ENCODE results near the gene ARL2BP. TPM values are rescaled to one million over a fixed set of nuclear protein-coding genes. Genes with fewer than 3 reads are reported as not detected.

Gene ARL2BP
- total and polyA plus RNA-seq, 4 donors, result 13.4 to 33.6 (median 19.2) TPM

DNA sequence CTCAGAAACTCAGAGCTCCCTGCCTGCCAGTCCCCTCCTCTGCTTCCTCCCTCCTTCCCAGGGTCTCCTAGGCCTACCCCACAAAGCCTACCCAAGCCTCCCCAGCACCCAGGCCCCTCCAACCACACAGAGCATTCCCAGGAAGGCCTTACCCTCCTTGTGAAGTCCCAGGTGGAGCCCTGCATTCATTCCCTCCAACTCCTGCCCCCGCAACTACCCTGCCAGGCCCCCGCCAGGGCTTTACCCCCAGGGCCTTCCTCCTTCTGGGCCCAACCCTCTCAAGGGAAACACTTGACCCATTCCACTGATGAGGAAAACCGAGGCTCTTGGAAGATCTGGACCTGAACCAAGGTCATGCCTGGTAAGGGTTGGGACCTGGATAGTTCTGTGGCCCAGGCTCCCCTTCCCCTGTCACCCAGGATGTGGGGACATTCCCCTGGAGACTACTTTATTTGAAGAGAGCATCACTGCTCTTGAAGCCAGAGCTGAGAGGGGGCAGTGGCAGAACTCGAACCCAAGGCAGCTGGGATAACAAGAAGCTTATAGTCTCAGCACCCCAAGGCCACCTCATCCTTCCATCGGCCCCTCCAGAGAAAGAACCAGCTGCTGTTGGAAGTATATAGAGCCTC is 26.9 kb downstream of the ARL2BP start:
- H3K4me1 ChIP-seq (ENCODE audit: control insufficient read depth in 4 of 4, insufficient read depth in 4 of 4, low read length in 3 of 4), result peaks cover 0 to 9% (median 1%) of the 10 kb centered on the region in 4 donors
- H3K9me3 ChIP-seq (ENCODE audit: control insufficient read depth in 4 of 4, low read length in 3 of 4), result no peaks in the 10 kb centered on the region
- H3K4me3 ChIP-seq (ENCODE audit: low read depth in 1 of 3, low read length in 3 of 3), result no peak overlapping the region
- H3K27me3 ChIP-seq (ENCODE audit: control insufficient read depth in 4 of 4, insufficient read depth in 4 of 4, low read length in 3 of 4), result no peaks in the 10 kb centered on the region
- H3K27ac ChIP-seq (ENCODE audit: low read depth in 1 of 2, low read length in 2 of 2), result no peak overlapping the region
- no peak for DNase-seq (ENCODE audit: low spot score)
- TF ChIP-seq YY1 (IDR thresholded peaks at IDR 0.05) (no peak), CTCF (IDR thresholded peaks at IDR 0.05; ENCODE audit: low read depth, low read length, missing input control) (no peak), HNF4G (IDR thresholded peaks at IDR 0.05) (no peak), RAD21 (IDR thresholded peaks at IDR 0.05) (no peak), TAF1 (conservative IDR thresholded peaks at IDR 0.05) (no peak)
- TF ChIP-seq, protein P1, sequence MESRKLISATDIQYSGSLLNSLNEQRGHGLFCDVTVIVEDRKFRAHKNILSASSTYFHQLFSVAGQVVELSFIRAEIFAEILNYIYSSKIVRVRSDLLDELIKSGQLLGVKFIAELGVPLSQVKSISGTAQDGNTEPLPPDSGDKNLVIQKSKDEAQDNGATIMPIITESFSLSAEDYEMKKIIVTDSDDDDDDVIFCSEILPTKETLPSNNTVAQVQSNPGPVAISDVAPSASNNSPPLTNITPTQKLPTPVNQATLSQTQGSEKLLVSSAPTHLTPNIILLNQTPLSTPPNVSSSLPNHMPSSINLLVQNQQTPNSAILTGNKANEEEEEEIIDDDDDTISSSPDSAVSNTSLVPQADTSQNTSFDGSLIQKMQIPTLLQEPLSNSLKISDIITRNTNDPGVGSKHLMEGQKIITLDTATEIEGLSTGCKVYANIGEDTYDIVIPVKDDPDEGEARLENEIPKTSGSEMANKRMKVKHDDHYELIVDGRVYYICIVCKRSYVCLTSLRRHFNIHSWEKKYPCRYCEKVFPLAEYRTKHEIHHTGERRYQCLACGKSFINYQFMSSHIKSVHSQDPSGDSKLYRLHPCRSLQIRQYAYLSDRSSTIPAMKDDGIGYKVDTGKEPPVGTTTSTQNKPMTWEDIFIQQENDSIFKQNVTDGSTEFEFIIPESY (IDR thresholded peaks at IDR 0.05), result no peak
- TF ChIP-seq, protein P2, sequence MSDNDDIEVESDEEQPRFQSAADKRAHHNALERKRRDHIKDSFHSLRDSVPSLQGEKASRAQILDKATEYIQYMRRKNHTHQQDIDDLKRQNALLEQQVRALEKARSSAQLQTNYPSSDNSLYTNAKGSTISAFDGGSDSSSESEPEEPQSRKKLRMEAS (IDR thresholded peaks at IDR 0.05), result no peak
- WGBS, result 93% methylated on average over 5 of the region's 5 CpGs
- no peaks in the 10 kb centered on the region for H3K36me3 ChIP-seq (ENCODE audit: control insufficient read depth in 4 of 4, insufficient read depth in 3 of 4, low read depth in 1 of 4, low read length in 3 of 4)
- H3K9ac ChIP-seq (ENCODE audit: low read depth in 1 of 2, low read length in 2 of 2), result no peak overlapping the region

- Histone ChIP-seq H3K9ac (ENCODE audit: low read depth in 1 of 2, low read length in 2 of 2) (no peak overlapping the region), H3K4me3 (ENCODE audit: low read depth in 1 of 3, low read length in 3 of 3) (no peak overlapping the region), H3K9me3 (ENCODE audit: control insufficient read depth in 4 of 4, low read length in 3 of 4) (no peaks in the 10 kb centered on the region), H3K27me3 (ENCODE audit: control insufficient read depth in 4 of 4, insufficient read depth in 4 of 4, low read length in 3 of 4) (no peaks in the 10 kb centered on the region), H3K36me3 (ENCODE audit: control insufficient read depth in 4 of 4, insufficient read depth in 3 of 4, low read depth in 1 of 4, low read length in 3 of 4) (no peaks in the 10 kb centered on the region), H3K4me1 (ENCODE audit: control insufficient read depth in 4 of 4, insufficient read depth in 4 of 4, low read length in 3 of 4) (peaks cover 0 to 7% (median 1%) of the 10 kb centered on the region in 4 donors), H3K27ac (ENCODE audit: low read depth in 1 of 2, low read length in 2 of 2) (no peak overlapping the region)
- no peak for TF ChIP-seq TAF1 (conservative IDR thresholded peaks at IDR 0.05)
- TF ChIP-seq ATF3 (IDR thresholded peaks at IDR 0.05), result no peak
- TF ChIP-seq FOXA2 (IDR thresholded peaks at IDR 0.05), result no peak
- TF ChIP-seq, protein P2 (IDR thresholded peaks at IDR 0.05), result no peak
- no peak for TF ChIP-seq RAD21 (IDR thresholded peaks at IDR 0.05)
- no peak for TF ChIP-seq REST (IDR thresholded peaks at IDR 0.05)
- TF ChIP-seq HNF4A (conservative IDR thresholded peaks at IDR 0.05), result no peak
- TF ChIP-seq FOXA1 (IDR thresholded peaks at IDR 0.05), result no peak
- no peak for TF ChIP-seq CTCF (IDR thresholded peaks at IDR 0.05; ENCODE audit: low read depth, low read length, missing input control)
- no peak for TF ChIP-seq SP1 (IDR thresholded peaks at IDR 0.05)
- no peak for TF ChIP-seq JUND (IDR thresholded peaks at IDR 0.05)
- TF ChIP-seq, protein P1 (IDR thresholded peaks at IDR 0.05), result no peak
- TF ChIP-seq YY1 (IDR thresholded peaks at IDR 0.05), result no peak
- no peak for TF ChIP-seq RXRA (IDR thresholded peaks at IDR 0.05)
- no peak for TF ChIP-seq EGR1 (IDR thresholded peaks at IDR 0.05; ENCODE audit: low read depth in 2 of 2)
- no peak for TF ChIP-seq GABPA (IDR thresholded peaks at IDR 0.05 in 1 of 2, conservative IDR thresholded peaks at IDR 0.05 in 1 of 2)
- 86% methylated on average over 1 of the region's 1 CpG for WGBS
- DNase-seq (ENCODE audit: low spot score), result no peak
Observed at GRCh38 chr16:57273359-57273758, 28.3 kb downstream of the ARL2BP start.
